HFFc6 (cell line): ENCODE measurements around the gene LARGE1. TPM values are rescaled to one million over a fixed set of nuclear protein-coding genes. Genes with fewer than 3 reads are reported as not detected.

ENCODE experiments used
- DNase-seq: peaks from one replicate; pipeline ENCODE4 v3.0.0-alpha.2; 2018
- H3K27ac Mint-ChIP-seq: 2 replicates; pipeline ENCODE4 v1.8.0; 2020; ENCODE audit warnings: mild to moderate bottlenecking, mixed read lengths
- H3K27me3 Mint-ChIP-seq: 2 replicates; pipeline ENCODE4 v1.8.0; 2021; ENCODE audit warnings: mild to moderate bottlenecking, moderate library complexity, mixed read lengths; ENCODE audit not compliant: insufficient read depth
- H3K36me3 Mint-ChIP-seq: 2 replicates; pipeline ENCODE4 v1.8.0; 2021; ENCODE audit warnings: low read depth, mixed read lengths
- H3K4me1 Mint-ChIP-seq: 2 replicates; pipeline ENCODE4 v1.8.0; 2020; ENCODE audit warnings: low read depth, mixed read lengths
- H3K4me3 Mint-ChIP-seq: 2 replicates; pipeline ENCODE4 v1.8.0; 2020; ENCODE audit warnings: mild to moderate bottlenecking, moderate library complexity, mixed read lengths
- H3K9me3 Mint-ChIP-seq: 2 replicates; pipeline ENCODE4 v1.8.0; 2020; ENCODE audit warnings: mild to moderate bottlenecking, mixed read lengths
- total RNA-seq, 6 experiments: library from RNA; stranded (reverse); fragmentation: NEBNext Ultra II Directional; extraction: Animal tissue kit (Norgen Biotek cat#: 25700); gene quantifications; 2 replicates in 1 of 6; 3 replicates in 5 of 6; pipeline ENCODE4 v1.2.3, GENCODE V29; 2021
- TF ChIP-seq, protein P1 (sequence below): fragments of 200-600 bp; sonication (generic); IDR thresholded peaks from 2 replicates; pipeline ENCODE4 v1.5.0; 2021; ENCODE audit warnings: antibody characterized with exemption, mild to moderate bottlenecking

The LARGE1 gene
- total RNA-seq, 6 experiments from 2014 or later = 4.9 to 7.3 (median 6.5) TPM

DNA sequence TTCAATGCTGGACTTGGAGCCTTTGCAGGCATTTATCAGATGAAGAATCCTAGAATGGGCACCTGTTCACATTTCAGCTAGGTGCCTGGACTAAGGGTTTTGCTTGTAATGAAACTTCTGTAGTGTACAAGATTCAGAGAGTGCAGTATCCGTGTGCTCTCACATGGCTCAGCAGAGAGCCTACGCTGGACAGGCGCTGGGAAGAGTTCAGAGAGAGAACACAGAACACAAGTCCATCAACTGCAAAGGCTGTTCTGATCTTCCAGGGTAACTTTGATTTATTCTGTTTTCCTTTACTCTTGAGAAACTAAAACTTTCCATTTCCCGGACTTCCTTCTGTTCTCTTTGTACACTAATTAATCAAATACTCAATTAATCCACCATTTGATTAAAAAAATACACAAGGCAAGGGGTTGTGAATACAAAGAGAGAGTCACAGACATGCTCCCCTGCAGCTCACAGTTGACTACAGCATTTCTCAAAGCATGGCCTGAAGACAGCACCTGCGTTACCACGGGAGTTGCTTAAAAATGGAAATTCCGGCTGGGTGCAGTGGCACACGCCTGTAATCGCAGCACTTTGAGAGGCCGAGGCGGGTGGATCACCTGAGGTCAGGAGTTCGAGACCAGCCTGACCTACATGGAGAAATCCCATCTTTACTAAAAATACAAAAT lies 393.7 kb downstream of the LARGE1 start:
- Mint-ChIP-seq H3K27me3 (peaks cover 1% of the 10 kb centered on the region), H3K4me1 (no peaks in the 10 kb centered on the region), H3K9me3 (peaks cover 55% of the 10 kb centered on the region), H3K4me3 (no peak overlapping the region), H3K27ac (no peak overlapping the region), H3K36me3 (peaks cover 4% of the 10 kb centered on the region; the same call in 1 of the 2 replicates)
- DNase-seq = no peak
- TF ChIP-seq, protein P1, sequence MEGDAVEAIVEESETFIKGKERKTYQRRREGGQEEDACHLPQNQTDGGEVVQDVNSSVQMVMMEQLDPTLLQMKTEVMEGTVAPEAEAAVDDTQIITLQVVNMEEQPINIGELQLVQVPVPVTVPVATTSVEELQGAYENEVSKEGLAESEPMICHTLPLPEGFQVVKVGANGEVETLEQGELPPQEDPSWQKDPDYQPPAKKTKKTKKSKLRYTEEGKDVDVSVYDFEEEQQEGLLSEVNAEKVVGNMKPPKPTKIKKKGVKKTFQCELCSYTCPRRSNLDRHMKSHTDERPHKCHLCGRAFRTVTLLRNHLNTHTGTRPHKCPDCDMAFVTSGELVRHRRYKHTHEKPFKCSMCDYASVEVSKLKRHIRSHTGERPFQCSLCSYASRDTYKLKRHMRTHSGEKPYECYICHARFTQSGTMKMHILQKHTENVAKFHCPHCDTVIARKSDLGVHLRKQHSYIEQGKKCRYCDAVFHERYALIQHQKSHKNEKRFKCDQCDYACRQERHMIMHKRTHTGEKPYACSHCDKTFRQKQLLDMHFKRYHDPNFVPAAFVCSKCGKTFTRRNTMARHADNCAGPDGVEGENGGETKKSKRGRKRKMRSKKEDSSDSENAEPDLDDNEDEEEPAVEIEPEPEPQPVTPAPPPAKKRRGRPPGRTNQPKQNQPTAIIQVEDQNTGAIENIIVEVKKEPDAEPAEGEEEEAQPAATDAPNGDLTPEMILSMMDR = no peak

DNA sequence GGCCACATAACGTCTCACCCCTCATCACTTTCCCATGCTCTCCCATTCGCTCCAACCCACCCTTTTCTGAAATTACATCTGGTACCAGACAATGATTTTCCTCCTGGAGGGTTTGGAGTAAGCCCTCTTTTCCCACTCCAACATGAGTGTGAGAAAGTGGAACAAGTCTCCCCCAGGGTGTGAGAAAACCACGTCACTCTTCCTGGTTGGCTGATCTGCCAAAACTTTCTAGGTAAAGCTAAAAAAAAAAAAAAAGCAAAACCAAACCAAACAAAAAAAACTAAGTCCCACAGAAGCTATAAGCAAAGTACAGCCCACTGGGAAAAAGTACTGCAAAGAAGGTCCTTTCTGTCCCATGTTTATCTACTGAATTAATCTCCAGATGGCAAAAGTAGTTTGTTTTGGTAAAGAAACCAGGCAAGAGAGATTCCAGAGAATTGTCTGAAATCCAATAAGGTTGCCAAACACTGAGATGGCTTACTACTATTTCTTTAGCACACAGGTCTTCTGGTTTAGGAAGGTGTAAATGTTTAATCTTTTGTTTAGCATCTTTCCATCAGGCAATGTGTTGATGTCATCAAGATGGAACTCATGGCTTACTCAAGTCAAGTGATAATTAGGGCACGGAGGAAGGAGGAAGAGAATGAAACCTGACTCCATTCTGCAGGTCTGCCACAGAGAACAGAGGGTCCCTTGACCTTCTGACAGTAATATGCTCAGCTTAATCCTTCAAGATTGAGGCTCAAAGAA lies 395.6 kb downstream of the LARGE1 start:
- DNase-seq = no peak
- peaks cover 1% of the 10 kb centered on the region for H3K27me3 Mint-ChIP-seq
- H3K4me3 Mint-ChIP-seq = no peak overlapping the region
- no peaks in the 10 kb centered on the region for H3K4me1 Mint-ChIP-seq
- peaks cover 61% of the 10 kb centered on the region for H3K9me3 Mint-ChIP-seq
- H3K27ac Mint-ChIP-seq = no peak overlapping the region
- TF ChIP-seq, protein P1 = no peak
- H3K36me3 Mint-ChIP-seq = peaks cover 4% of the 10 kb centered on the region; the same call in 1 of the 2 replicates

DNA sequence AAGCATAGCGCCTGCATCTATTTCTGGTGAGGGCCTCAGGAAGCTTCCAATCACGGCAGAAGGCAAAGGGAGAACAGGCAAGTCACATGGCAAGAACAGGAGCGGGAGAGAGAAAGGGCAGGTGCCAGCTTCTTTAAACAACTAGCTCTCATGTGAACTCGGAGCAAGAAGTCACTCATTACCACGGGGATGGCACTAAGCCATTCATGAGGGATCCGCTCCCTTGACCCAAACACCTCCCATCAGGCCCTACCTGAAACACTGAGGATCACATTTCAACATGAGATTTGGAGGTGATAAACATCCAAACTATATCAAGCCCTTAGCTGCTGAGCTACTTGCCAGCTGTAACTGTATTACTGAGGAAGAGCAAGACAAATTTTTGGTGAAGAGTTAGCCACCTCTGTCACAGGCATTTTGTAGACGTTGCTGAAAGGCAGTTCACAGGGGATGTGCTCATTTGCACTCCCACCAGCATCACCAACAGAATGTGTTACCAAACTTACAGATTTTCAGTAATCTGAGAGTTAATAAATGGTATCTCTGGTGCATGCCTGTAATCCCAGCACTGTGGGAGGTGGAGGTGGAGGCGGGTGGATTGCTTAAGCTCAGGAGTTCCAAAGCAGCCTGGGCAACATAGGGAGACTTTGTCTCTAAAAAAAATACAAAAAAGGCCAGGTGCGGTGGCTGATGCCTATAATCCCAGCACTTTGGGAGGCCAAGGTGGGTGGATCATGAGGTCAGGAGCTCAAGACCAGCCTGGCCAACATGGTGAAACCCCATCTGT lies 398.2 kb downstream of the LARGE1 start:
- Mint-ChIP-seq H3K36me3 (peaks cover 4% of the 10 kb centered on the region; the same call in 1 of the 2 replicates), H3K4me3 (no peak overlapping the region), H3K27me3 (no peaks in the 10 kb centered on the region; the same call in 1 of the 2 replicates), H3K9me3 (peaks cover 58% of the 10 kb centered on the region), H3K4me1 (no peaks in the 10 kb centered on the region), H3K27ac (no peak overlapping the region)
- DNase-seq = no peak
- TF ChIP-seq, protein P1 = no peak

DNA sequence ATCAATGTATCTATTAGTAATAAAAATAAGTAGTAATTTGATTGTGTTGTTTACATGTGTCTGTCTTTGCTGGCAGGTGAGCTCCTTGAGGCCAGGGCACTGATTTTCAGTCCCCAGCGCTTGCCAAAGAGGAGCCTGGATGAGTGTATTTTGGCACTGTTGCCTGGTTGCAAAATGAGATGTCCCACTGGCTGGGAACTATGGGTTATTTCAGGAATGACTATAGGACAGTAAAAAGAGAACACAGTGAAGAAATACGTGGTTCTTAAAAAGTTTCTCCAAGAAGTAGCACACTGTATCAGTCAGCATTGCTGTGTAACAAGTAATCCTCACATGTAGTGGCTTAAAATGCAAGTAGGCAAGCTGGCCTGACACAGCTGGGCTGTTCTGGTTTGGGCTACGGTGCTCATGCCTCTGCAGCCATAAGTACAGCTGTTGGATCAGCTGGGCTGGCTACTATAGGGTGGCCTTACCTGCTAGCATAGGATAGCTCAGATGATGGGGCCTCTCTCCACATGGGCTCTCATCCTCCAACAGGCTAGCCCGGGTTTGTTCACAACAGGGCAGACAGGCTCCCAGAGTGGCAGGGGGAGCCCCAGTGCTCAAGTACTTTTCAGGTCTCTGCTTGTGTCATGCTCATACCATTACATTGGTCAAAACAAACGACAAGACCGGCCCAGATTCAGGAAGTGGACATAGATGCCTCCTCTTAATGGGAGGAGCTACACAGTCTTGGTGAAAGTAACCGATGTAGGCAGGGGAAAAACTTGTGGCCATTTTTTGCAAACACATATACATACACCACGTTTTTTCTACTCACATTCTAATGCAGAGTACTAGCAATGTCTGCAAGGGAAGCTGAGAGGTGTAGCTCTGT lies 399.1 kb downstream of the LARGE1 start:
- peaks cover 49% of the 10 kb centered on the region for H3K9me3 Mint-ChIP-seq
- no peak overlapping the region for H3K4me3 Mint-ChIP-seq
- H3K36me3 Mint-ChIP-seq = peaks cover 4% of the 10 kb centered on the region; the same call in 1 of the 2 replicates
- TF ChIP-seq, protein P1 = no peak
- H3K27ac Mint-ChIP-seq = no peak overlapping the region
- H3K4me1 Mint-ChIP-seq = no peaks in the 10 kb centered on the region
- no peak for DNase-seq
- no peaks in the 10 kb centered on the region; the same call in 1 of the 2 replicates for H3K27me3 Mint-ChIP-seq
